ENCODE measurements around the gene C1QTNF6. TPM values are rescaled to one million over a fixed set of nuclear protein-coding genes. Genes with fewer than 3 reads are reported as not detected.

The C1QTNF6 gene
- total and polyA plus RNA-seq, 8 donors = 1.2 to 10.9 (median 3.0) TPM

DNA sequence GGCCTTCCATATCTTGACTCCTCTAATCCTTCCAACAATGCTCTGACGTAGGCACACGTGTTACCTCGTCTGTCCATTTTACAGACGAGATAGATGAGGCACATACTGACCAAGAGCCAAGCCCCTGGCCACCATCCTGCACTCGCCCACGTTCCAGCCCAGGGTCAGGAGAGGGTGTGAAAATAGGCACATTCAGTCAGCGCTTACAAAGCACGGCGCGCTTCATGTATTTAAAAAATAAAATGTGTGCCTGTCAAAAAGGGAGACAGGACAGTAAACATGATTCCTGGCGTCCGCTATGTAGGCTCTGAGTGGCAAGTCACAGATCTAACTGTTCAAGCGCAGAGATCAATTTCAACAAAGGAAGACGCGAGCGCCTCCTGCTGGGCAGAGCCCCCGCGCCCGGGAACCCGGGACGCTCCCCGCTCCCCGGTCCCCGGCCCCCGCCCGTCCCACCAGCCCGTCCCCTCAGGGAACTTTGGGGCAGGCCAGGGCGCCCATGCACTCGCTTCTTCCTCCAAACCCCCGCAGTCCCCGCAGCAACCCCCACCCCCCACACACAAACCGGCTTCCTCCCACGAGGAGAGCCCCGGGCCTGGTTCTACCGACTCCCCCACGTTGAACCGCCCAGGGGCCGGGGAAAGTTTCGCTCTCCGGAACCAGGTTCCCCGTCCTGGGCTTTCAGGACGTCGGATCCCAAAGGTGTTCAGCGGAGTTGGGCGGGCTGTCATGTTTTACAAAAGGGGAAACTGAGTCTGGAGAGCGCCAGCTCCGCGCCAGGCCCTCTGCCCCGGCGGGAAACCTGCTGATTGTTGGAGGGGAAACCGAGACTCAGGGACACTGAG is 10.4 kb upstream of the C1QTNF6 start:
- Histone ChIP-seq H3K36me3 (no peaks in the 10 kb centered on the region), H3K4me3 (peak overlapping the region; percentile 37 to 80 (median 62)), H3K4me1 (peaks cover 23 to 24% (median 24%) of the 10 kb centered on the region in 3 donors), H3K27ac (peak overlapping the region; percentile 73 to 95 (median 84)), H3K27me3 (no peaks in the 10 kb centered on the region), H3K9me3 (no peaks in the 10 kb centered on the region)
- ATAC-seq (peak; percentile 62 to 78 (median 66)), FAIRE-seq (no peak), DNase-seq (peak; percentile 71 to 96 (median 85))
- 2% methylated on average over 51 of the region's 51 CpGs for WGBS, 2 donors
- TF ChIP-seq, protein P1, sequence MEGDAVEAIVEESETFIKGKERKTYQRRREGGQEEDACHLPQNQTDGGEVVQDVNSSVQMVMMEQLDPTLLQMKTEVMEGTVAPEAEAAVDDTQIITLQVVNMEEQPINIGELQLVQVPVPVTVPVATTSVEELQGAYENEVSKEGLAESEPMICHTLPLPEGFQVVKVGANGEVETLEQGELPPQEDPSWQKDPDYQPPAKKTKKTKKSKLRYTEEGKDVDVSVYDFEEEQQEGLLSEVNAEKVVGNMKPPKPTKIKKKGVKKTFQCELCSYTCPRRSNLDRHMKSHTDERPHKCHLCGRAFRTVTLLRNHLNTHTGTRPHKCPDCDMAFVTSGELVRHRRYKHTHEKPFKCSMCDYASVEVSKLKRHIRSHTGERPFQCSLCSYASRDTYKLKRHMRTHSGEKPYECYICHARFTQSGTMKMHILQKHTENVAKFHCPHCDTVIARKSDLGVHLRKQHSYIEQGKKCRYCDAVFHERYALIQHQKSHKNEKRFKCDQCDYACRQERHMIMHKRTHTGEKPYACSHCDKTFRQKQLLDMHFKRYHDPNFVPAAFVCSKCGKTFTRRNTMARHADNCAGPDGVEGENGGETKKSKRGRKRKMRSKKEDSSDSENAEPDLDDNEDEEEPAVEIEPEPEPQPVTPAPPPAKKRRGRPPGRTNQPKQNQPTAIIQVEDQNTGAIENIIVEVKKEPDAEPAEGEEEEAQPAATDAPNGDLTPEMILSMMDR (IDR thresholded peaks at IDR 0.05) = peak; percentile 70 to 86 (median 82)
- intact Hi-C loops (cut with DNase I) = no loop called here

DNA sequence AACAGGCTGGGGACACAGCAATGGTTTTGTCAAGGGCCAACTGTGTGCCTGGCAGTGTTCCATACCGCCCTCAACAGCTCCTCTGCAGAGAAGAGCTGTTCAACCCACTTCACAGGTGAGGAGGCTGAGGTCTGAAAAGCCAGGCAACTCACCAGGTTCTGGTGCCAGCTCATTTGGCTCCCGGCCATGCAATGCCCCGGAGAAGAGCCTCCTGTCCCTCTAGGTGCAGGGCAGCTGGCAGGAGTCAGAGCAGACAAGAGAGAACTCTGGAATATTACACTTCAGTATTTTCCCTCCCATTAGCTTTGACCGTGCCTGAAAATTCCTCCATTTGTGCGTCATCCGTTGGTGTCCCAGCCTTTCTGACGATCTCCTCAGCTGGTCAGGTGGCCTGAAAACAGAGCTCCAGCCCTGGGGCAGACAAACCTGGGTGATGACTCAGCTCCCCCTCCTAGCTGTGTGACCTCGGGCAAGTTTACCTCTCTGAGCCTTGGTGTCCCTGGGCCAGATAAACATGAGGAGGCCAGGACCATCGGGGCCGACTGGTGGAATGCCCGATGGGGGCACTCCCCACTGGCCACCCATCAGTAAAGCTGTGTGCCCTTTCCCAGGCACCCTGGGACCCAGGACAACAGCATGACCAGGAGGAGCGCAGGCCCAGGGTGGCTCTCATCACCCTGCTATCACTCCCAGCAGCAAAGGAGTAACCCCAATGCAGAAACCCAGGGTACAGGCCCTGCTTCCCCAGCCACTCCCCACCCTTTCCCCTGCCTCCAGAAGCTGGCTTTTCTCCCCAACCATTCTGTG is 9.6 kb upstream of the C1QTNF6 start:
- FAIRE-seq (no peak), DNase-seq (peak; percentile 37 to 85 (median 76)), ATAC-seq (peak; percentile 2 to 36 (median 18))
- Histone ChIP-seq H3K9me3 (no peaks in the 10 kb centered on the region), H3K27ac (peak overlapping the region; percentile 26 to 95 (median 66)), H3K4me3 (peak overlapping the region in 2 of 4 donors; percentile 59 to 80), H3K27me3 (no peaks in the 10 kb centered on the region), H3K4me1 (peaks cover 23 to 24% (median 24%) of the 10 kb centered on the region in 3 donors), H3K36me3 (no peaks in the 10 kb centered on the region)
- TF ChIP-seq, protein P1 (IDR thresholded peaks at IDR 0.05) = no peak
- 30 to 34% methylated on average over 12 of the region's 12 CpGs for WGBS, 2 donors
- intact Hi-C loops (cut with DNase I) = no loop called here

DNA sequence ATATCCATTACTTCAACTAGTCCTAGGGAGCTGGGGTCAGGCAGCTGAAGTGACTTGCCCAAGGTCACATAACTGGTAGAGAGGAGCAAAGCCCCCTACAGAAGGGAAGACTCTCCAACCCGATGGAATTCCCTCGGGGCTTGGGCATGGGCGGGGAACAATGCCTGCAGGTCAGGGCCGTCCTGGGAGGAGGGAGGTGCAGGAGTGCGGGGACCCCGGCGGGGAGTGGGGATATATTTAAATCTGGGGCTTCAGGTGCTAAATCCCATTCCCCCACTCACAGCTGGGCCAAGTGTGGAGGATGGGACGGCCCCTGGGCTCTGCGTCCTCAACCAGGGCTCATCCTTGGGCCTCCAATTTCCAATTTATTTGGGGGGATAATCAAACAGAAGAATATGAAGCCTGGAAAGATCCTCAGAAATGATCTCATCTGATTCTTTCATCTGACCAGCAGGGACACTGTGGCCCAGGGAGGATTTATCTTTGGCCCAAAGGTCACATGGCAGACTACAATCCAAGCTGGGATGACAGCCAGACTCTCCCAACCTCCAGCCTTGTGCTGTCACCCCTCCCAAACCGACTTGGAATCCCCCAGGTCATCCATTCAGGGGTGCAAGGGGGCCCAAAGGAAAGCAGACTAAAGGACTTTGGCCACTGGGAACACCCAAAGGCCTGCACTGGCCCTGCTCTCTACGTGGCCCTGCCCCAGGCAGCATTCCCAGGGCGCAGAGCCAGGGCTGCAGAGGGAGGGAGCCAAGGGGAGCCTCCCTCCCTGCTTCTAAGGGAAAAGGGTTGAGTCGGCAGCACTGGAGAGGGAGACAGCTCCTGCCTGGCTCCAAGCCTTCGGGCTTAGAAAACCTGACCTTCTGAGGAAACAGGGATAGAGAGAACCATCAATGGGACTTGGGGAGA is 8.7 kb upstream of the C1QTNF6 start:
- ATAC-seq = peak; percentile 48 to 68 (median 54)
- Histone ChIP-seq H3K9me3 (no peaks in the 10 kb centered on the region), H3K4me3 (no peak overlapping the region), H3K4me1 (peaks cover 23 to 24% (median 24%) of the 10 kb centered on the region in 3 donors), H3K36me3 (no peaks in the 10 kb centered on the region), H3K27ac (peak overlapping the region; percentile 26 to 95 (median 66)), H3K27me3 (no peaks in the 10 kb centered on the region)
- peak; percentile 79 to 94 (median 86) for DNase-seq
- WGBS, 2 donors = 44 to 45% methylated on average over 14 of the region's 14 CpGs
- intact Hi-C loops (cut with DNase I) = no loop called here
- TF ChIP-seq, protein P1 (IDR thresholded peaks at IDR 0.05) = no peak
- FAIRE-seq = no peak

DNA sequence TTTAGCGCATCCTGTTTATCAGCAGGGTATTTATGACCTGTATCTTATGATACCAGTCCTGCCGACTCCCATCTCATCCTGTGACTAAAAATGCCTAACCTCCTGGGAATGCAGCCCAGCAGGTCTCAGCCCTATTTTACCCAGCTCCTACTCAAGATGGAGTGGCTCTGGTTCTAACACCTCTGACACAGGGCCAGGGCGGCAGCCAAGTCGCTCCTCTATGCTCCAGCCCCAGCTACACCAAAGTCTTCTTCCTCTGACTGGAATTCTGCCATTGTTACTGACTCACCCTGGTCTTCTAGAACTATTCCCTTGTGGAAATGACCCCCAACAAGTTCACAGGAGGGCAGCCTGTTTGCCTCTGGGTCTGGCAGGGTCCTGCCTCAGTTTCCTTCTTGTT is 7.9 kb upstream of the C1QTNF6 start:
- Histone ChIP-seq H3K27me3 (no peaks in the 10 kb centered on the region), H3K9me3 (no peaks in the 10 kb centered on the region), H3K4me3 (no peak overlapping the region), H3K36me3 (no peaks in the 10 kb centered on the region), H3K27ac (peak overlapping the region in 1 of 4 donors; percentile 93), H3K4me1 (peaks cover 23 to 24% (median 24%) of the 10 kb centered on the region in 3 donors)
- ATAC-seq = no peak
- TF ChIP-seq, protein P1 (IDR thresholded peaks at IDR 0.05) = no peak
- DNase-seq = peak in 2 of 6 donors; percentile 6 to 21
- no peak for FAIRE-seq
- 83 to 88% methylated on average over 4 of the region's 4 CpGs for WGBS, 2 donors
- intact Hi-C loops (cut with DNase I) = no loop called here

All from pancreas (tissue), 10 donors.